ENCODE data around the gene PLEKHD1.

- TF ChIP-seq CTCF (IDR thresholded peaks at IDR 0.05; ENCODE audit: insufficient read depth, low read depth, low read length) (peak; percentile 88), EZH2 (IDR thresholded peaks at IDR 0.05; ENCODE audit: insufficient read depth, low read length) (peak; percentile 39)
These were observed 89.9 kb downstream of the PLEKHD1 start, which contains the start of gene CCDC177 for GRCh38 chr14:69574263-69574953.
